ENCODE data around the gene CBFA2T3.
"Not testable (repeated sequence)": the region's sequence is repeated elsewhere in the genome, so short reads cannot be mapped to it uniquely, and the experiment has no call there.

The CBFA2T3 gene

GRCh38 chr16:89002851-89003830 is 26.1 kb upstream of the CBFA2T3 start:
- no peaks in the 10 kb centered on the region for H3K27me3 ChIP-seq (ENCODE audit: control insufficient read depth, insufficient read depth, low read length)
- H3K4me1 ChIP-seq (ENCODE audit: control insufficient read depth, insufficient read depth, low read length) = 0 out of 2 replicates have a peak, but pooled peaks cover 2% of the 10 kb centered on the region
- WGBS (ENCODE audit: insufficient coverage, insufficient read length) = no CpG with 5 or more reads among the region's 47 CpGs
- H3K27ac ChIP-seq (ENCODE audit: low read length) = no peak overlapping the region
- no peaks in the 10 kb centered on the region for H3K9me3 ChIP-seq (ENCODE audit: control insufficient read depth, insufficient read depth, low read length)
- no peak for DNase-seq (ENCODE audit: low read depth, low spot score)
- no peaks in the 10 kb centered on the region for H3K36me3 ChIP-seq (ENCODE audit: control insufficient read depth, insufficient read depth, low read length)
- no peak overlapping the region for H3K4me3 ChIP-seq (ENCODE audit: low read length)

- not testable (repeated sequence) for H3K27ac ChIP-seq (ENCODE audit: low read length); H3K9me3 ChIP-seq (ENCODE audit: control insufficient read depth, insufficient read depth, low read length); H3K4me3 ChIP-seq (ENCODE audit: low read length); H3K4me1 ChIP-seq (ENCODE audit: control insufficient read depth, insufficient read depth, low read length); H3K27me3 ChIP-seq (ENCODE audit: control insufficient read depth, insufficient read depth, low read length); H3K36me3 ChIP-seq (ENCODE audit: control insufficient read depth, insufficient read depth, low read length); DNase-seq (ENCODE audit: low read depth, low spot score)
- WGBS (ENCODE audit: insufficient coverage, insufficient read length) = no CpG with 5 or more reads among the region's 19 CpGs
Observed at GRCh38 chr16:89002081-89002480, 25.1 kb upstream of the CBFA2T3 start.

GRCh38 chr16:89001117-89002027 is 24.4 kb upstream of the CBFA2T3 start:
- no peak for DNase-seq (ENCODE audit: low read depth, low spot score)
- Histone ChIP-seq H3K4me3 (ENCODE audit: low read length) (no peak overlapping the region), H3K27ac (ENCODE audit: low read length) (no peak overlapping the region), H3K9me3 (ENCODE audit: control insufficient read depth, insufficient read depth, low read length) (no peaks in the 10 kb centered on the region), H3K36me3 (ENCODE audit: control insufficient read depth, insufficient read depth, low read length) (no peaks in the 10 kb centered on the region), H3K27me3 (ENCODE audit: control insufficient read depth, insufficient read depth, low read length) (no peaks in the 10 kb centered on the region), H3K4me1 (ENCODE audit: control insufficient read depth, insufficient read depth, low read length) (0 out of 2 replicates have a peak, but pooled peaks cover 2% of the 10 kb centered on the region)
- WGBS (ENCODE audit: insufficient coverage, insufficient read length) = no CpG with 5 or more reads among the region's 30 CpGs

GRCh38 chr16:89000207-89000959 is 23.4 kb upstream of the CBFA2T3 start:
- Histone ChIP-seq H3K36me3 (ENCODE audit: control insufficient read depth, insufficient read depth, low read length) (no peaks in the 10 kb centered on the region), H3K4me1 (ENCODE audit: control insufficient read depth, insufficient read depth, low read length) (0 out of 2 replicates have a peak, but pooled peaks cover 2% of the 10 kb centered on the region), H3K4me3 (ENCODE audit: low read length) (no peak overlapping the region), H3K27ac (ENCODE audit: low read length) (no peak overlapping the region), H3K9me3 (ENCODE audit: control insufficient read depth, insufficient read depth, low read length) (no peaks in the 10 kb centered on the region), H3K27me3 (ENCODE audit: control insufficient read depth, insufficient read depth, low read length) (no peaks in the 10 kb centered on the region)
- WGBS (ENCODE audit: insufficient coverage, insufficient read length) = no CpG with 5 or more reads among the region's 36 CpGs
- no peak for DNase-seq (ENCODE audit: low read depth, low spot score)

GRCh38 chr16:88999457-89000206 is 22.6 kb upstream of the CBFA2T3 start:
- Histone ChIP-seq H3K4me1 (ENCODE audit: control insufficient read depth, insufficient read depth, low read length) (0 out of 2 replicates have a peak, but pooled peaks cover 2% of the 10 kb centered on the region), H3K9me3 (ENCODE audit: control insufficient read depth, insufficient read depth, low read length) (no peaks in the 10 kb centered on the region), H3K4me3 (ENCODE audit: low read length) (no peak overlapping the region), H3K36me3 (ENCODE audit: control insufficient read depth, insufficient read depth, low read length) (no peaks in the 10 kb centered on the region), H3K27me3 (ENCODE audit: control insufficient read depth, insufficient read depth, low read length) (no peaks in the 10 kb centered on the region), H3K27ac (ENCODE audit: low read length) (no peak overlapping the region)
- no CpG with 5 or more reads among the region's 39 CpGs for WGBS (ENCODE audit: insufficient coverage, insufficient read length)
- no peak for DNase-seq (ENCODE audit: low read depth, low spot score)

GRCh38 chr16:88995746-88996535 is 18.9 kb upstream of the CBFA2T3 start:
- Histone ChIP-seq H3K4me3 (ENCODE audit: low read length) (no peak overlapping the region), H3K9me3 (ENCODE audit: control insufficient read depth, insufficient read depth, low read length) (no peaks in the 10 kb centered on the region), H3K4me1 (ENCODE audit: control insufficient read depth, insufficient read depth, low read length) (peaks cover 3% of the 10 kb centered on the region; the same call in 1 of the 2 replicates), H3K27ac (ENCODE audit: low read length) (no peak overlapping the region), H3K36me3 (ENCODE audit: control insufficient read depth, insufficient read depth, low read length) (no peaks in the 10 kb centered on the region), H3K27me3 (ENCODE audit: control insufficient read depth, insufficient read depth, low read length) (no peaks in the 10 kb centered on the region)
- no peak for DNase-seq (ENCODE audit: low read depth, low spot score)
- no CpG with 5 or more reads among the region's 28 CpGs for WGBS (ENCODE audit: insufficient coverage, insufficient read length)

GRCh38 chr16:88995194-88995593 is 18.2 kb upstream of the CBFA2T3 start:
- no peak for DNase-seq (ENCODE audit: low read depth, low spot score)
- no CpG with 5 or more reads among the region's 16 CpGs for WGBS (ENCODE audit: insufficient coverage, insufficient read length)

DNA sequence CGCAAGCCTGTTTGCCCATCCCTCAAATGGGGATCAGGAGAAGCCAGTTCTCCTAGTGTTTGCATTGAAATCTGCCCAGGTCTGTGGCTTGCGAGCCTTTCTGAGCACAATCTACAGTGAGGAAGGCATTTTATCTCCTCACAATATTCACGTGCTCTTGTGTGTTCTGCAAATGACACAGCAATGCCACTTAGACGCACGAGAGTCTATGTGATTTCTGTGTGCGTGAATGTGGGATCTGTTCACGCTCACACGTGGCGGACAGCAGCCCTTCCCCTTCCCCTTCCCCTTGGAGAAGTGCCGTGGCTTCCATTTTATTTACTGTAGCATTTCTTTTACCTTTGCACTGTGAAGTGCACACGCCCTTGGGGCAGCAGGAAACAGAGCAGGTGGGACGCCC is 17.7 kb upstream of the CBFA2T3 start:
- H3K27ac ChIP-seq (ENCODE audit: low read length) = no peak overlapping the region
- WGBS (ENCODE audit: insufficient coverage, insufficient read length) = no CpG with 5 or more reads among the region's 12 CpGs
- no peaks in the 10 kb centered on the region for H3K27me3 ChIP-seq (ENCODE audit: control insufficient read depth, insufficient read depth, low read length)
- H3K9me3 ChIP-seq (ENCODE audit: control insufficient read depth, insufficient read depth, low read length) = no peaks in the 10 kb centered on the region
- no peak overlapping the region for H3K4me3 ChIP-seq (ENCODE audit: low read length)
- peaks cover 1% of the 10 kb centered on the region; the same call in 1 of the 2 replicates for H3K4me1 ChIP-seq (ENCODE audit: control insufficient read depth, insufficient read depth, low read length)
- no peaks in the 10 kb centered on the region for H3K36me3 ChIP-seq (ENCODE audit: control insufficient read depth, insufficient read depth, low read length)
- DNase-seq (ENCODE audit: low read depth, low spot score) = no peak

More at GRCh38 chr16:88995194-88995593, 18.2 kb upstream of the CBFA2T3 start:
- Histone ChIP-seq H3K4me3 (ENCODE audit: low read length) (no peak overlapping the region), H3K4me1 (ENCODE audit: control insufficient read depth, insufficient read depth, low read length) (peaks cover 2% of the 10 kb centered on the region; the same call in 1 of the 2 replicates), H3K36me3 (ENCODE audit: control insufficient read depth, insufficient read depth, low read length) (no peaks in the 10 kb centered on the region), H3K27me3 (ENCODE audit: control insufficient read depth, insufficient read depth, low read length) (no peaks in the 10 kb centered on the region), H3K9me3 (ENCODE audit: control insufficient read depth, insufficient read depth, low read length) (no peaks in the 10 kb centered on the region), H3K27ac (ENCODE audit: low read length) (no peak overlapping the region)

Data from iPS DF 6.9 (cell line).